Parathyroid adenoma (tissue), 2 donors: Measurements from ENCODE around the gene MRPL30.

ENCODE experiments used
- H2AFZ ChIP-seq: fragments of 300-600 bp; sonication (generic); one replicate; pipeline ENCODE4 v1.7.0; 2017; ENCODE audit warnings: antibody characterized with exemption, mild to moderate bottlenecking
- H3K27ac ChIP-seq: fragments of 300-600 bp; sonication (generic); one replicate; pipeline ENCODE4 v1.7.0; 2017
- H3K27me3 ChIP-seq: fragments of 300-600 bp; sonication (generic); one replicate; pipeline ENCODE4 v1.7.0; 2017; ENCODE audit warnings: low read length; ENCODE audit not compliant: control insufficient read depth, insufficient read depth
- H3K36me3 ChIP-seq: fragments of 300-600 bp; sonication (generic); one replicate; pipeline ENCODE4 v1.7.0; 2017; ENCODE audit warnings: low read length; ENCODE audit not compliant: control insufficient read depth, insufficient read depth
- H3K4me1 ChIP-seq: fragments of 300-600 bp; sonication (generic); one replicate; pipeline ENCODE4 v1.7.0; 2017; ENCODE audit warnings: control low read depth
- H3K4me2 ChIP-seq: fragments of 300-600 bp; sonication (generic); one replicate; pipeline ENCODE4 v1.7.0; 2017; ENCODE audit warnings: low read length
- H3K4me3 ChIP-seq: fragments of 300-600 bp; sonication (generic); one replicate; pipeline ENCODE4 v1.7.0; 2017; ENCODE audit warnings: low read depth, low read length
- H3K79me2 ChIP-seq: fragments of 300-600 bp; sonication (generic); one replicate; pipeline ENCODE4 v1.7.0; 2017; ENCODE audit warnings: control low read depth
- H3K9ac ChIP-seq: fragments of 300-600 bp; sonication (generic); one replicate; pipeline ENCODE4 v1.7.0; 2017; ENCODE audit warnings: mild to moderate bottlenecking
- H3K9me3 ChIP-seq: fragments of 300-600 bp; sonication (generic); one replicate; pipeline ENCODE4 v1.7.0; 2017; ENCODE audit warnings: low read length; ENCODE audit not compliant: control insufficient read depth
- TF ChIP-seq, protein P1 (sequence below): fragments of 300-600 bp; sonication (generic); IDR thresholded peaks from one replicate; pipeline ENCODE4 v1.7.0; 2017; ENCODE audit warnings: antibody characterized with exemption, mild to moderate bottlenecking
- donor health status: primary hyperparathyroidism.

Gene MRPL30

DNA sequence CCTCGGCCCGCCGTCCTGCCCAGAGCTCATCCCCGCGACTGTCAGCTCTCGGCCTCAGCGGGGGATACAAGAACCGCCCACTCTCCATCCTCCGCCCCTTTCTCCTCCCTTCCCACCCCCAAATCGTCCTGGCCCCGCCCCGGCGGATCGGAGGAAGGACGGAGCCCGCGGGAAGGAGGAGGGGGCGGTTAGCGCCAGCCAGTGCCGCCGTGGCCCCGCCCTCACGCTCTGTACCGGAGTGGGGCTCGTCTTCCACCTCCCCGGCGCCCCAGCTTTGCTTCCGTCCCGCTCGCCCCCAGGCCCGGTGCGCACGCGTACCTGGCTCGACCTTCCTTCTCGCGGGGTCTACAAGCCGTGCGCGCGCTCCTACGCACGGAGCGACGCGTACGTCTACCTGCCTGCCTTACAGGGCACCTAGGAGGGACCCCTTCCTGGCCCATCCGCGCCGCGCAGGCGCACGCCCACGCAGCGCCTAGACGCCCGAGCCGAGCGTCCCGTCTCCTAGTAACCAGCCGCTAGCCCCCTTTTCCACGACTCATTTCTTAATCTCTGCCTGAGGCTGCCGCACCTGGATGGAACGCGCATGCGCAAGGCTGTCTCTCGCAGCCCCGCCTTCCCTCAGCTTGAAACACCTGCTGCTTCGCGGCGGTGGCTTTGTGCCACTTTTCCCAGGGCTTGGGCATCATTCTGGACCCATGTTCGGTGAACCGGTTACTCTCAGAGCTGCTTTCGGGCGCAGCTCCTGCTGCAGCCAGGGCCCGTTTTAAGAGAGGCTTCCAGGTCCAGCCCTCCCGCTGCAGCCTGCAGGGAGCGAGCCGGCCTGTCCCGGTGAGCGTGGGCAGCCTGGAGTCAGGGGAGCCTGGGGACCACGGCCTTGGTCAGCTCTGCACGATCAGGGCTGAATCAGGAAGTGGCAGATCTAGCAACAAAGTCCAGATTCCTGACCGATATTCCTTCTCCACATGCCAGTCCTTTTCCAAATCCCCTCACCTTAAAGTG lies 39.6 kb upstream of the MRPL30 start, which contains the start of gene C2orf15:
C2orf15 (plus strand) TSS at position 598 of the 999 bp plus-strand sequence. CDS start 8,852 bp downstream, outside the sequence.
- Histone ChIP-seq H3K4me3 (peak within 1 kb of the TSS; percentile 65), H3K27me3 (no peaks in the 10 kb centered on the region), H3K36me3 (no peaks in the 10 kb centered on the region)

DNA sequence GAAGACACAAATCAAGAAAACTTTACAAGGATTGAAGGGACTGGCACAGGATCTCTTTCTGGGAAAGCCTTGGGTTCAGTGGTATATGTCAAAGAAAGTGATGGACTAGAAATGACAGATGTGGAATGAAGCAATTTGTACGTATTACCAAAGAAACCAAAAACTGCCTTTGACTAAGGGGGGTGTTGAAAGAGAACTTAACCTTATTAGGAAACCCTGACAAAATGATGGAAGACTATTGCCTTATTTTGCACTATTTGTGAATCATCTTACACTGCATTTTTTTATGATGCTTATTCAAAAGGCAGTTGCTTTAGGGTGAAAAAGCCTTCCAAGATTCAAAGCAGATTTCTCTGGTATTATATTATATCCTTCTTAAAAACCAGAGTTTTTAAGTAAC lies 30.3 kb upstream of the MRPL30 start:
- Histone ChIP-seq H3K36me3 (no peaks in the 10 kb centered on the region), H3K27ac (no peak overlapping the region), H3K4me1 (peaks cover 3% of the 10 kb centered on the region), H3K4me3 (no peak overlapping the region), H3K27me3 (no peaks in the 10 kb centered on the region), H3K4me2 (no peak overlapping the region), H2AFZ (no peak overlapping the region), H3K79me2 (peaks cover 2% of the 10 kb centered on the region), H3K9ac (no peak overlapping the region), H3K9me3 (no peaks in the 10 kb centered on the region)
- TF ChIP-seq, protein P1, sequence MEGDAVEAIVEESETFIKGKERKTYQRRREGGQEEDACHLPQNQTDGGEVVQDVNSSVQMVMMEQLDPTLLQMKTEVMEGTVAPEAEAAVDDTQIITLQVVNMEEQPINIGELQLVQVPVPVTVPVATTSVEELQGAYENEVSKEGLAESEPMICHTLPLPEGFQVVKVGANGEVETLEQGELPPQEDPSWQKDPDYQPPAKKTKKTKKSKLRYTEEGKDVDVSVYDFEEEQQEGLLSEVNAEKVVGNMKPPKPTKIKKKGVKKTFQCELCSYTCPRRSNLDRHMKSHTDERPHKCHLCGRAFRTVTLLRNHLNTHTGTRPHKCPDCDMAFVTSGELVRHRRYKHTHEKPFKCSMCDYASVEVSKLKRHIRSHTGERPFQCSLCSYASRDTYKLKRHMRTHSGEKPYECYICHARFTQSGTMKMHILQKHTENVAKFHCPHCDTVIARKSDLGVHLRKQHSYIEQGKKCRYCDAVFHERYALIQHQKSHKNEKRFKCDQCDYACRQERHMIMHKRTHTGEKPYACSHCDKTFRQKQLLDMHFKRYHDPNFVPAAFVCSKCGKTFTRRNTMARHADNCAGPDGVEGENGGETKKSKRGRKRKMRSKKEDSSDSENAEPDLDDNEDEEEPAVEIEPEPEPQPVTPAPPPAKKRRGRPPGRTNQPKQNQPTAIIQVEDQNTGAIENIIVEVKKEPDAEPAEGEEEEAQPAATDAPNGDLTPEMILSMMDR = no peak

More for the DNA sequence above, 39.6 kb upstream of the MRPL30 start, which contains the start of gene C2orf15:
- Histone ChIP-seq H3K9me3 (no peaks in the 10 kb centered on the region), H2AFZ (peak within 1 kb of the TSS; percentile 97), H3K27ac (peak within 1 kb of the TSS; percentile 93), H3K9ac (peak within 1 kb of the TSS; percentile 65), H3K4me2 (peak within 1 kb of the TSS; percentile 62), H3K79me2 (no peaks in the 10 kb centered on the region), H3K4me1 (peaks cover 6% of the 10 kb centered on the region)
- TF ChIP-seq, protein P1 = no peak

DNA sequence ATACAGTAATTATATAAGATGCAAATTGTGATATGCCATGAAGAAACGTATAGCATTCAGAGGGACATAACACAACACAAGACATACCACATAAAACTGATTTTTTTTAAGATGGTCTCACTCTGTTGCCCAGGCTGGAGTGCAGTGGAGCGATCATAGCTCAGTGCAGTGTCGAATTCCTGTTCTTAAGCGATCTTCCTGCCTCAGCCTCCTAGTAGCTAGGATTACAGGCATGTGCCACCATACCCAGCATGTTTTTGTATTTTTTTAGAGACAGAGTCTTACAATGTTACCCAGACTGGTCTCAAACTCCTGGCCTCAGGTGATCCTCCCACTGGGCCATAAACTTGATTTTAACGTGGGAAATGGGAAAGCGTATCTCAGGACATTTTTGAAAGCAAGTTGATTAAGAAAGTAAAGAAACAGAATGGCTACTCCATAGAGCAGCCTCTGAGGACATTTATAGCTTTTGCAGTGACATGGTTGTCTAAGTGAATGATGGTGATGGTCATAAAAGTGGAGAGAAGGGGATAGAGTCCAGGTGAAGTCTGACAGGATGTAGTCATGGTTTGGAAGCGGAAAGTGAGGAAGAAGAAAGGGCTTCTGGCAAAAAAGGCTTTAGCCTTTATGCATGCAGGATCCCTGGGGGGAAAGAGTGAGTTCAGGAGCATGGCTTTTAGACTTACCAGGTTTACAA lies 28.6 kb upstream of the MRPL30 start:
- Histone ChIP-seq H3K4me3 (no peak overlapping the region), H3K79me2 (peaks cover 2% of the 10 kb centered on the region), H3K9ac (no peak overlapping the region), H3K27me3 (no peaks in the 10 kb centered on the region), H3K27ac (no peak overlapping the region), H3K4me1 (peaks cover 11% of the 10 kb centered on the region), H3K9me3 (no peaks in the 10 kb centered on the region), H3K4me2 (no peak overlapping the region), H3K36me3 (no peaks in the 10 kb centered on the region), H2AFZ (no peak overlapping the region)
- TF ChIP-seq, protein P1 = no peak

DNA sequence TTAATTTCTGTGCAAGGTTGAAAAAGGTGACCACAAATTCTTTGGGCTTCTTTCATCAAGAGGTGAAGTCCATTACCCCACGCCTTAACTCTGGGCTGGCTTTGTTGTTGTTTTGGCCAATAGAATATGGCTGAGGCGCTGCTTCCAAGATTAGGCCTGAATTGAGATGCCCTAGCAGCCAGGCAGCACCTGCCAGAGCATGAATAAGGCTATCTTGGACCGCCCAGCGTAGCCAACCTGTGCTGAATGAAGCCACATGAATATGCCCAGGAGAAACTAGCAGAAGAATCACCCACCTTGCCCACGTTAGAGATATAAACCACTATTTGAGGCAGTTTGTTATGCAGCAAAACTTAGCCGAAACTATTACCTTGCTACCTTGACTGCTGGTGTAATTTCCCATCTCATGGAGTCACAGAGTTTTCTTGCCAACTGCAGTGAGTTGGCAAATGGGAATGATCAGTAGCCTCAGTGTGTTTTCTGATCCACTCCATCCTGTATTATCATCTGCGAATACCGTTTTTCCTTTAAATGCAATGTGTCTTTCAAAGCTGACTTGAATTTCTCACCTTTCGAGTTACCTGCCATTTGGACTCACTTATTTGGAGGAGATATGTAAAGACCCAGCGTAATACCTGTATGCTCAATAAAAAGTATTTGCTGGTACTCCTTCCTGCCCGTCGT lies 26.9 kb upstream of the MRPL30 start:
- peak overlapping the region; percentile 96 for H2AFZ ChIP-seq
- TF ChIP-seq, protein P1 = no peak
- H3K27me3 ChIP-seq = no peaks in the 10 kb centered on the region
- peak overlapping the region; percentile 85 for H3K4me3 ChIP-seq
- H3K27ac ChIP-seq = peak overlapping the region; percentile 72
- H3K79me2 ChIP-seq = peaks cover 2% of the 10 kb centered on the region
- H3K9ac ChIP-seq = peak overlapping the region; percentile 21
- H3K4me2 ChIP-seq = peak overlapping the region; percentile 75
- no peaks in the 10 kb centered on the region for H3K9me3 ChIP-seq
- H3K4me1 ChIP-seq = peaks cover 11% of the 10 kb centered on the region
- H3K36me3 ChIP-seq = no peaks in the 10 kb centered on the region
